ENCODE measurements around the gene TNFSF13.
"Not testable (repeated sequence)": the region's sequence is repeated elsewhere in the genome, so short reads cannot be mapped to it uniquely, and the experiment has no call there.

TNFSF13 gene

DNA sequence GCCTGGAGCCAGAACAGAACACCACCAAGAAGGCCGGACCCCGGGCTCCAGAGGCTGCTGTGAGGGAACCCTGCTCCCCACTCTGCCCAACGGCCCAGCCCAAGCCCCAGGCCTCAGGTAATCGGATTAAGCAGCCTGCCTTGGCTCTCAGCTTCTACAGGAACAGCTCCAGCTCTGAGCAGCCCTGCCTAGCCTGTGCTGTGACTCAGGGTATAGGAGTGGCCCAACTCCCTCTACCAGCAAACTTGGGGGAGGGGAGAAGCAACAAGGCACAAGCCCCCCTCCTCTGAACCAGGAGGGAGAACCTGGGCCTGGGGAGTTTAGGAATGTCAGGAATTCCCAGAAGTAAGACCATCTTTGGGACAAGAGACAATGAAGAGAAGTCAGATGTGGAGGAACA lies 32.2 kb downstream of the TNFSF13 start:
- no peak overlapping the region for H3K4me3 ChIP-seq (ENCODE audit: control insufficient read depth, low read depth, low read length)
- TF ChIP-seq, protein P1, sequence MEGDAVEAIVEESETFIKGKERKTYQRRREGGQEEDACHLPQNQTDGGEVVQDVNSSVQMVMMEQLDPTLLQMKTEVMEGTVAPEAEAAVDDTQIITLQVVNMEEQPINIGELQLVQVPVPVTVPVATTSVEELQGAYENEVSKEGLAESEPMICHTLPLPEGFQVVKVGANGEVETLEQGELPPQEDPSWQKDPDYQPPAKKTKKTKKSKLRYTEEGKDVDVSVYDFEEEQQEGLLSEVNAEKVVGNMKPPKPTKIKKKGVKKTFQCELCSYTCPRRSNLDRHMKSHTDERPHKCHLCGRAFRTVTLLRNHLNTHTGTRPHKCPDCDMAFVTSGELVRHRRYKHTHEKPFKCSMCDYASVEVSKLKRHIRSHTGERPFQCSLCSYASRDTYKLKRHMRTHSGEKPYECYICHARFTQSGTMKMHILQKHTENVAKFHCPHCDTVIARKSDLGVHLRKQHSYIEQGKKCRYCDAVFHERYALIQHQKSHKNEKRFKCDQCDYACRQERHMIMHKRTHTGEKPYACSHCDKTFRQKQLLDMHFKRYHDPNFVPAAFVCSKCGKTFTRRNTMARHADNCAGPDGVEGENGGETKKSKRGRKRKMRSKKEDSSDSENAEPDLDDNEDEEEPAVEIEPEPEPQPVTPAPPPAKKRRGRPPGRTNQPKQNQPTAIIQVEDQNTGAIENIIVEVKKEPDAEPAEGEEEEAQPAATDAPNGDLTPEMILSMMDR (conservative IDR thresholded peaks at IDR 0.05; ENCODE audit: control insufficient read depth, insufficient read depth, low read depth, low read length): no peak
- DNase-seq (ENCODE audit: low read depth): peak; percentile 65

DNA sequence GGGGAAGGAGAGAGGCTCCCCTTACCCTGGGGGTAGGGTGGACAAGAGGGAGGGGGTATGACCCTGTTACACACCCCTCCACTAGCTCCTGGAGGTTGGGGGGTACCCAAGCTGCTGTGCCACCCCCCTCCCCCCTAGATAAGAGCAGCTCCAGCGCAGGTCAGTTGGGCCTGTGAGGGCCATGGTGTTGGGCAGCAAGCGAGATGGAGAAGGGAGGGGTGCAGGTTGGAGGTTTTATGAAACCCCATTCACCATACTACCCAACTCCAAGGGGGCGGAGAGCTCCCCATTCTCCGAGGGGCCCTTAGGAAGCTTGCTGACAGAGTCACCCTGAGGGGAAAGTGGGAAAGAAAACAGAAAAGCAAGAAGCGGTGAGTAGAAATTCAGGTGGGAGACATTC lies 33.0 kb downstream of the TNFSF13 start:
- no peak overlapping the region for H3K4me3 ChIP-seq (ENCODE audit: control insufficient read depth, low read depth, low read length)
- no peak for DNase-seq (ENCODE audit: low read depth)
- TF ChIP-seq, protein P1 (conservative IDR thresholded peaks at IDR 0.05; ENCODE audit: control insufficient read depth, insufficient read depth, low read depth, low read length): no peak

DNA sequence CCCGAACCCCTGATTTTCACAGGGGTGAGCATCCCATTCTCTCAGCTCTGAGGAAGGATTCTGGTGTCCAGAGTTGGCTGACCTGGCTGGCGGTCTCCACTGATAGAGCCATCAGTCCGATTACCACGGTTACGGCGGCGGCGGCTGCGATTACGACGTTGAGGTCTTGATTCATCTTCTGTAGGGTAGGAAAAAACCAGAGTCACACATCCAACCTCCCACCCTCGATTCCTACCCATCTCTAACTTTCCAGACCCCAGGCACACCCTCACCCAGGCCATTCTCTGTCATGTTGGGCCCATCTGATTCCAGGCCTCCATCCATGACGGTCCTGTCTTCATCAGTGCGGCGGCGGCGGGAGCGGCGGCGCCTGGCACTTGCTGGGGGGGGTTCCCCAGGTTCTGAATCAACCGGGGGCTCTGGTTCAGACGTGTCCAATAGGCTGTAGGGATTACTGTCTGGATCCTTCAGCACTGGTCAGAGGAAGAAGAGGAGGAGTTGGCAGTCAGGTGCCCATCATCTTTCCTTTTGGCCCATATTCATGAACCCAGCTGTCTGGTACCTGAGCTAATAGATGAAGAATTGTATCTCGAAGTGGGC lies 34.0 kb downstream of the TNFSF13 start:
- no peak for DNase-seq (ENCODE audit: low read depth)
- TF ChIP-seq, protein P1 (conservative IDR thresholded peaks at IDR 0.05; ENCODE audit: control insufficient read depth, insufficient read depth, low read depth, low read length): no peak
- H3K4me3 ChIP-seq (ENCODE audit: control insufficient read depth, low read depth, low read length): no peak overlapping the region

DNA sequence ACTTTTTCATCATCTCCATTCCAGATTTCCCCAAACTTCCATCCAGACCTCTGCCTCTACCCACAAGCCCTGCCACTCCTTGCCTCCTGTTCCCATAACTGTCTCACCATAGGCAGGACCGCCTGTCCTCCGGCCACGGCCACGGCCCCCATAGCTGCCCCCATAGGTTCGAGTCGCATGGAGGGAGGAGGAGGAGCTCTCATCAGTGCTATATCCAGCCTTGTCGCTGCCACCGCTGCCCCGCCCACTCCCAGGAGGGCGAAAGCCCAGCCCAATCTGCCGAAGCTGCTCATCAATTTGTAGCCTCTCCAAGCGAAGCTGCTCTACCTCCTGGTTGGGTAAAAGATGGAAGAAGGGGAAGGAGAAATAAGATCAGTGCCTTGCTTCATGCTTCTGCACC lies 34.7 kb downstream of the TNFSF13 start:
- TF ChIP-seq, protein P1 (conservative IDR thresholded peaks at IDR 0.05; ENCODE audit: control insufficient read depth, insufficient read depth, low read depth, low read length): no peak
- DNase-seq (ENCODE audit: low read depth): no peak
- no peak overlapping the region for H3K4me3 ChIP-seq (ENCODE audit: control insufficient read depth, low read depth, low read length)

DNA sequence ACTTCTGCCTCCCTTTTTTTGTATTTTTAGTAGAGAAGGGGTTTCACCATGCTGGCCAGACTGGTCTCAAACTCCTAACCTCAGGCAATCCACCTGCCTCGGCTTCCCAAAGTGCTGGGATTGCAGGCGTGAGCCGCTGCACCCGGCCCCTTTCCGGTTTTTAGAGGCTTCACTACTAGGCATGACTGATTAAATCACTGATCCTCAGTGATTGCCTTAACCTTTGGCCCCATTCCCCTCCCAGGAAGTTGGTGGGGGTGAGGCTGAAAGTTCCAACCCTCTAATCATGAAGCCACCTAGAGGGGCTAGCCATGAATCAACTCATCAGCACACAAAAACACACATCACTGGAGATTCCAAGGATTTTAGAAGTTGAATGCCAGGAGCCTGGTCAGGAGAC lies 39.0 kb downstream of the TNFSF13 start:
- not testable (repeated sequence) for DNase-seq (ENCODE audit: low read depth); H3K4me3 ChIP-seq (ENCODE audit: control insufficient read depth, low read depth, low read length)

DNA sequence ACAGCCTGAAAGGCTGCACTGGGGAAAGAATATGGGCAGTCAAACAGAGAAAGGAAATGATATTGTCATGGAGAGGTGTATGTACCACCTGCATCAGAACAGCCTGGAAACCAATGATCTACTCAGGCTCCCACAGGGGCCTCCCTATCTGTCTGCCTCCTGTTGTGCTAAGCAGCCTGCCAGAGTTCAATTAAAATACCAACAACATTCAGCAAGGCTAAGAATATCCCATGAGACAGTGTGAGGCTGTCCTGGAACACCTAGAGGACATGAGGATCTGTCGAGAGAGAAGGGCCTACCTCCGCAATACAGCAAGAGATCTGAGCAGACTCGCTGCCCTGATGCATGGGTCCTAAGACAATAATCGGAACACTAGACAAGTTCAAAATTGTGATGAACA lies 47.7 kb downstream of the TNFSF13 start:
- TF ChIP-seq, protein P1 (conservative IDR thresholded peaks at IDR 0.05; ENCODE audit: control insufficient read depth, insufficient read depth, low read depth, low read length): no peak
- no peak for DNase-seq (ENCODE audit: low read depth)
- no peak overlapping the region for H3K4me3 ChIP-seq (ENCODE audit: control insufficient read depth, low read depth, low read length)

DNA sequence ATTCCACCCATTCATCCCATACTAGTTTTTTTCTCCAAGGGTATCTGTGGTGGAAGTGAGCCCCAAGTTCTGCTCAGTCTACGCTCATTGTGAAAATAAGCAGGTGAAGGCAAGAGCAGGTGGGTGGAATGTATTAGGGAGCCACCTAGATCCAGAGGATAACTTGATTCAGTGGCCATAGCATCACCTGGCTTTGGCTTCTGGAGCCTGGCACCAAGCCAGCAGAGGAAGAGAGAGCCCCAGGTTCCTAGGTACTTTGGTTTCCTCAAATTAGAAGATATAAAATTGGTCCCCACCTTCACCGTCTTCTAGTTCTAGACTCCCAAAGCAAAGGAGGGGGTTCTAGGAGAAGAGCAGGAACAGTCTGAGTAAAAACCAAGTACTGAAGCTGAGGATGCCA lies 52.1 kb downstream of the TNFSF13 start:
- TF ChIP-seq, protein P1 (conservative IDR thresholded peaks at IDR 0.05; ENCODE audit: control insufficient read depth, insufficient read depth, low read depth, low read length): no peak
- no peak for DNase-seq (ENCODE audit: low read depth)
- H3K4me3 ChIP-seq (ENCODE audit: control insufficient read depth, low read depth, low read length): no peak overlapping the region

Data from fibroblast of mammary gland (primary cell).